ENCODE results near the gene DUSP21.
"Not testable (repeated sequence)": the region's sequence is repeated elsewhere in the genome, so short reads cannot be mapped to it uniquely, and the experiment has no call there.

The DUSP21 gene

GRCh38 chrX:44876767-44877166 lies 32.9 kb downstream of the DUSP21 start:
- no peak for DNase-seq

- no peak for DNase-seq
Observed at GRCh38 chrX:44878780-44879179, 35.0 kb downstream of the DUSP21 start.

- DNase-seq, result no peak
Observed at GRCh38 chrX:44881549-44881948, 37.7 kb downstream of the DUSP21 start.

GRCh38 chrX:44882635-44883034 lies 38.8 kb downstream of the DUSP21 start:
- no peak for DNase-seq

GRCh38 chrX:44884944-44885343 lies 41.1 kb downstream of the DUSP21 start:
- DNase-seq, result no peak

GRCh38 chrX:44889824-44890223 lies 46.0 kb downstream of the DUSP21 start:
- no peak for DNase-seq

- no peak for DNase-seq
Observed at GRCh38 chrX:44890247-44890646, 46.4 kb downstream of the DUSP21 start.

- not testable (repeated sequence) for DNase-seq
Observed at GRCh38 chrX:44890687-44891086, 46.9 kb downstream of the DUSP21 start.

GRCh38 chrX:44891642-44892041 lies 47.8 kb downstream of the DUSP21 start:
- no peak for DNase-seq
